ENCODE data around the gene FLOT2.
"Not testable (repeated sequence)": the region's sequence is repeated elsewhere in the genome, so short reads cannot be mapped to it uniquely, and the experiment has no call there.

FLOT2 gene

DNA sequence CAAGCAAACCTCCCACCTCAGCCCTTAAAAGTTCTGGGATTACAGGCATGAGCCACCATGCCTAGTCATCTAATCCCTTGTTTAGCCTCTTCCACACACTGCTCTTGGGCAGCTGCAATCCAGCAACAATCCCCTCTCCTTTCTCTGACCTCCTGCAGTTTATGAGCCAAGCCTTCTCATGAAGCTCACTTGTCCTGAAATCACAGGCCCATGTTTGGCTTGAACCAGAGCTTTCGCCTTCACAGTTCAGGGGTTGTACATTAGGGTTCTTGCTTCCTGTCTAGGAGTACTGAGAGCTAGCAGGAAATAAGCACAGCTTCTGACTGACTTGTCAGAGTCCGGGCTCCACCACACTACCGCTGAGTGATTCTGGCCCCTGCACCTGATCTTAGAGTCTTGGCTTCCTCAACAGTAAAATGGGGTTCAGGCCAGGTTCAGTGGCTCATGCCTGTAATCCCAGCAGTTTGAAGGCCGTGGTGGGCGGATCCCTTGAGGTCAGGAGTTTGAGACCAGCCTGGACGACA lies 26.4 kb downstream of the FLOT2 start:
- no peak for DNase-seq

DNA sequence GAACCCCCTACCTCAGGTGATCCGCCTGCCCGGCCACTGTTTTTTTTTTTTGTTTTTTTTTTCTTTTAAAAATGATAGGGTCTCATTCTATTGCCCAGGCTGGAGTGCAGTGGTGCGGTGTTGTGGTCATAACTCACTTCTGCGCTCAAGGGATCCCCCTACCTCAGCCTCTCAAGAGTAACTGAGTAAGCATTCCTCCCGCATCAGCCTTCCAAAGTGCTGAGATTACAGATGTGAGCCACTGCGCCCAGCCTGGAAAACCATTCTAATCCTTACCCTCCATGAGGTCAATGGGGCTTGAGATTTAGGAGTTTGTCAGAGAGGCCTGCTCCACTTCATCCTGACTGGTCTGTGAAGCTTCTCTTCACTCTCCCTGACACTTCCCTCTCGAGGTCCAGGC lies 30.3 kb downstream of the FLOT2 start:
- peak; percentile 89 to 91 for DNase-seq

- no peak for DNase-seq
Observed at GRCh38 chr17:28865946-28866752, 31.4 kb downstream of the FLOT2 start.

DNA sequence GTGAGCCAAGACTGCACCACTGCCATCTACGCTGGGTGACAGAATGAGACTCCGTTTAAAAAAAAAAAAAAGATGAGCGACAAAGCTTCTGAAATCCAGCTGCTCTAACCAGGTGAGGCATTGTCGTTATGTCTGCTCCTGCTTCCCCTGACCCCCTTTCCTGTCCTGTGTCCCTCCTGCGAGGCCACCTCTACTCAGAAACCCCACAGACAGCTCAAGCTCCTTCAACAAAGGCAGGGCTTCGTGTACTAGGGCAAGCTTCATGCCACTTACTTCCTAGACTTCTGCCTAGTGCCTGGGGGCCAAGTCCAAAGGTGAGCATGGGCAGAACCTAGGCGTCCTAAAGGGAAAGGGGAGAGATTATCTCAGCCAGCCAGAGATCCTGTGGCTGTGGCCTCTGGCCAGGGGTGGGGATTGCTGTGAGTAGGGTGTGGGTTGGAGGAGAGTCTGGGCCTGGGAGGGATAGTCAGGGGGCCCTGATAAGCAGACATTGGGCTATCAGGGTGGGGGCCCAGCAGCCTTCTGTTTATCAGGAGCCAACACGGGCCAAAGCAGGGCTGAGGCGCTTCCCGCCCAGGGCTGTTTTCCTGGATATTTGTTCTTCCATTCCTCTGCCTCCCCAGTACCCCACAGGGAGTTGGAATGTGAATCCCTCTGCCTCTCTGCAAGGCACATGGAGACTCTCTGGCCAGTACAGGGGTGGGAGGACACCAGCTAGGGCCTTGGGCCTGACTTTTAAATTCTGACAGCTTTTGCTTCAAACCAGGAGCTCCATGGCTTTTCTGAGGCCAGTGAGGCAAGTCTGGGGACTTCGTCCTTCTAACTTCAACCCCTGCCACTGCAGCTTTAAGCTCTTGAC lies 32.3 kb downstream of the FLOT2 start:
- no peak for DNase-seq

GRCh38 chr17:28863953-28864352 lies 33.6 kb downstream of the FLOT2 start:
- no peak for DNase-seq

DNA sequence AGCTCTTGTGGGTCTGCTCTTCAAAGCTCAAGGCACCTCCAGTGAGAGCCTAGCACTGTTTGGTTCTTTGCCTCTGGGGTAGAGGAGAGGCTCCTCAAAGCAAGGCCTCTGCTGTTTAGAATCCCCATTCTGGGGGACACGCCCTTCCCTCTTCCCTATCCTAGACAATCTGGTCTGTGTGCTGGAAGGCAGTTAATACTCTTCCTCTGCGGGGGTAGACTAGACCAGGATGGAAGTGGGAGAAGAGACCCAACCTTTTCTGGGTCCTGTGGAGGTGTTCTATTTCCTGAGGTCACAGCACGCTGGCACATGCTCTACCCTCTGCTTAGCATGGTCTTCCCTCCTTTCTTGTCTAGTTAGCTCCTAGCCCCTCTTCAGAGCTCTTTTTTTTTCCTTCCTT lies 35.0 kb downstream of the FLOT2 start:
- DNase-seq = no peak

- no peak for DNase-seq
Observed at GRCh38 chr17:28861393-28862203, 35.9 kb downstream of the FLOT2 start.

DNA sequence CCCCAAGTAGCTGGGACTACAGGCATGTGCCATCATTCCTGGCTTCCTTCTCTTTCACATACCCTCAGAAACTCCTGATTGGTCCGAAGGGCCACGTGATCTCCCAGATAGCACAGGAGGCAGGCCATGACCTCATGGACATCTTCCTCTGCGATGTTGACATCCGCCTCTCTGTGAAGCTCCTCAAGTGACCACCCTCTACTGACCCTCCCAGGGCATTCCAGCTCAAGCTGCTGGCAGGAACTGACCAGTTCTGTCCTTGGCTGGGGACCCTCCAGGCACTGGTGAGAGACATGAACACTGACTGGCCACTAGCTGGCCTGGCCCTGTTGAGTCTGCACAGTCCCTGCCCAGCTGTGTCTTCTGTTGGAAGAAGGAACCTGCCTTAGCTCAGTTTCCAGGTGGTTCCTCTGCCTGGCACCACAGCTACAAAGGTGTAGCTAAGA lies 37.1 kb downstream of the FLOT2 start:
- DNase-seq = no peak

DNA sequence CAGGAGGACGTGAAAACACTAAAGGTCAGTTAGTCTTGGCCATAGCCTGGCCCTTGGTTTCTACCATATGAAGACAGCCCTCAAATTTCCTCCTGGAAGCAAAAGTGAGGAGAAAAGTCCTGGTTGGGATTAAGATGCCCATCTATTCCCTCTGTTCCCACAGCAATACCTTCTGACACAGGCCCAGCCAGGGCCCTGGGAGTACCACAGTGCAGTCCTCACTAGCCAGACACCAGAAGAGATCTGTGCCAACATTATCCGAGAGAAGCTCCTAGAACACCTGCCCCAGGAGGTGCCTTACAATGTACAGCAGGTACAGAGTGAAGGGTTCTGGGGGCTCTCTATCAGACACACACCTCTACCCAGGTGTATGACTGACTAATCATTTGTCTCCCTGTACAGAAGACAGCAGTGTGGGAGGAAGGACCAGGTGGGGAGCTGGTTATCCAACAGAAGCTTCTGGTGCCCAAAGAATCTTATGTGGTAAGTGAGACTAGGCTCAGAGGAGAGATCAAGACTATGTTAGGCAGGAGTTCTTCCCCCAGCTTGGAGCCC lies 38.7 kb downstream of the FLOT2 start:
- DNase-seq = no peak

- no peak for DNase-seq
Observed at GRCh38 chr17:28857905-28858800, 39.4 kb downstream of the FLOT2 start.

DNA sequence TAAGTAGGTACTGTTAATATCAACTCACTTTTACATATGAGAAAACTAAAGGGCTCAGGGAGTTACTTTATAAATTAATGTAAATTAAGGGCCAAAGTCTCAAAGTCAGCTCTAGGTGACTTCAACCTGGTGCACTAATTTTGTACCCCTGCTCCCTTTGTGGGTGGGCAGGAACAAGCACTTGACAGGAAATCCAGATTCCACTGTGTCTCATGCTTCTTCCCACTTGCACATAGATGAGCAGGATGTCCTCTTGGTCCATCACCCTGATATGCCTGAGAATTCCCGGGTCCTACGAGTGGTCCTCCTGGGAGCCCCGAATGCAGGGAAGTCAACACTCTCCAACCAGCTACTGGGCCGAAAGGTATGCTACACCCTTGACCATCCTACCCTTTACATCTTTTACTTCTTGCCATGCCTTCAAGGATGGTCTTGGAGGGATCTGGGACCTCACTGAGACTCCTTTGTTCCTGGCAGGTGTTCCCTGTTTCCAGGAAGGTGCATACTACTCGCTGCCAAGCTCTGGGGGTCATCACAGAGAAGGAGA lies 41.4 kb downstream of the FLOT2 start:
- DNase-seq = no peak

DNA sequence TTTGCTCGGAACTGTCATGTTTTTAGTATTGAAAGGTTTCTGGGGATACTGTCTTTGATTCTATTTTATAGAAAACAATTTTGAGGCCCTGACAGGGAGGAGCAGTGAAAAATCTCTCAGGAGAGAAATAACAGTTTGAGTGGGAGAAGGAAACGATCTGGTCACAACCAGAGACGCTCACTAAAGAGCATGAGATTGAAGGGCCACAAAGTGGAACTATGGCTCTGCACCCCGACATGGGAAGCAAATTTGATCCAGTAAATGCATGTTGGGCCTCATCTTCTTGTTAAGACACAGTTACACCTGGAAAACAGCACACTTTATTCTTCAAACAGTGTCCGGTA lies 42.2 kb downstream of the FLOT2 start:
- DNase-seq = no peak

DNA sequence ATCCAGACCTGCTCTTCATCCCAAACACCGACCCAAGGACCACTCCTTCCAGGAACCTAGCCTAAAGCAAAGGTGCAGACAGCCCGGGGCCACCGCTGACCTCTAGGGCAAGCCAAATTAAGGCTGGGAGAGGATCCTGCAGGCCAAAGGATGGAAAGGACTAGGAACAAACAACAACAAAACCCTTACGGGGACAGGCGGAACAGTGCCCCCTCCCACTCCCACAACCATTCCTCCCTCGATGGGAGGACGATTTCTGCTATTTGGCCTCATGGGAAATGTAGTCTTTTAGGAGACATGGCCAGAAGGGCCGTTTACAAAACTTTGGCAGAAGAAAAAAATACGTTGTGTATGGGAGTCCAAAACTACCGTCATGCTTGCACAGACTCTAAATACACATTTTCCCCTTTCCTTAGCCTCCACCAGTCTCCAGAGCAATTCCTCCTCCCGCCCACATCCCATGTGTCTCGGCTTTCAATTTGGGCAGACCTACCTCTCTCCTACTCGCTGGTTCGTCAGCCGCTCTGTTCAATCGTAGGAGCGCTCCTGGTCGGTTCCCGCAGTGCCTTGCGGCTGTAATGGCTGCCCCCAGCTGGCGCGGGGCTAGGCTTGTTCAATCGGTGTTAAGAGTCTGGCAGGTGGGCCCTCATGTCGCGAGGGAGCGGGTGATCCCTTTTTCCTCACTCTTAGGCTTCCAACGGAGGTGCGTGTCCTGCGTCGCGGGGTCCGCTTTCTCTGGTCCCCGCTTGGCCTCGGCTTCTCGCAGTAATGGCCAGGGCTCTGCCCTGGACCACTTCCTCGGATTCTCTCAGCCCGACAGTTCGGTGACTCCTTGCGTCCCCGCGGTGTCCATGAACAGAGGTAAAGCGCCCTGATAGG lies 42.8 kb downstream of the FLOT2 start, which contains the start of gene ERAL1:
ERAL1 (plus strand) TSS at position 560 of the 879 bp plus-strand sequence; CDS start at position 579, 19 bp downstream.
- peak; percentile 92 to 94 for DNase-seq

DNA sequence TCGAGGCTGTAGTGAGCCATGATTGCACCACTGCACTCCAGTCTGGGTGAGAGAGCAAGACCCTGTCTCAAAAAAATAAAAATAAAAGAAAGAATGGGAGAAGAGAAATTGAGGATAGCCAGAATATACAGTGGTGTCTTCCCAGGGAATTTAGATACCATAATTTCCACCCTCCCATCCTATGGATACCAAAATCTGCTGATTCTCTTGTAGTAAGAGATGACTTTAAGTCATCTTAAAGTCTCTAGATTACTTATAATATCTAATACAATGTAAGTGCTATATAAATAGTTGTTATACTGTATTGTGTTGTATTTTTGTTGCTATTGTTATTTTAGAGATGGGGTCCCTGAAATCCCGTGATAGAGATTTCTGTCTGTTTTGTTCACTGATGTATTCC lies 44.2 kb downstream of the FLOT2 start:
- DNase-seq = no peak

- DNase-seq = peak in 1 of 2 experiments; percentile 51
Observed at GRCh38 chr17:28849281-28849680, 48.3 kb downstream of the FLOT2 start.

DNA sequence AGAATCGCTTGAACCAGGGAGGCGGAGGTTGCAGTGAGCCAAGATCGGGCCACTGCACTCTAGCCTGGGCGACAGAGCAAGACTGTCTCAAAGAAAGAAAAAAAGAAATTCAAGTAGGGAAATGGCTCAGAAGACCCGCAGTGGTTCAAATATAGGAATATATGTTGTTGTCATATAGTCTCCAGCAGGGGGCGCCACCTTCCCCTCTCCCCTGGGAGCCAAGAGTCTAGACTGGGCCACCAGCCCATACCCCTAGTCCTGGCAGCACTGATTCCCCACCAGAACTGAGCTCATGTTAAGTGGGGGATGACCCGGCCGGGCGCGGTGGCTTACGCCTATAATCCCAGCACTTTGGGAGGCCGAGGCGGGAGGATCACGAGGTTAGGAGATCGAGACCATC lies 48.9 kb downstream of the FLOT2 start:
- peak; percentile 26 to 38 for DNase-seq

DNA sequence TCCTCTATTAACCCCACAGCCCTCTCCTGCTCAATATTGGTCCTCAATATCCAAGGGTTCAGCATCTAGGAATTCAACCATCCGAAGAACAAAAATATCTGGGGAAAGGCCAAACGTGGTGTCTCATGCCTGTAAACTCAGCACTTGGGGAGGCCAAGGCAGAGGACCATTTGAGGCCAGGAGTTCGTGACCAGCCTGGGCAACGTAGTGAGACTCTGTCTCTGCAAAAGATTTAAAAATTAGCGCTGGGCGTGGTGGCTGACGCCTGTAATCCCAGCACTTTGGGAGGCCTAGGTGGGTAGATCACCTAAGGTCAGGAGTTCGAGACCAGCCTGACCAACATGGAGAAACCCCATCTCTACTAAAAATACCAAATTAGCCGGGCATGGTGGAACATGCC lies 50.8 kb downstream of the FLOT2 start:
- DNase-seq = not testable (repeated sequence)

DNA sequence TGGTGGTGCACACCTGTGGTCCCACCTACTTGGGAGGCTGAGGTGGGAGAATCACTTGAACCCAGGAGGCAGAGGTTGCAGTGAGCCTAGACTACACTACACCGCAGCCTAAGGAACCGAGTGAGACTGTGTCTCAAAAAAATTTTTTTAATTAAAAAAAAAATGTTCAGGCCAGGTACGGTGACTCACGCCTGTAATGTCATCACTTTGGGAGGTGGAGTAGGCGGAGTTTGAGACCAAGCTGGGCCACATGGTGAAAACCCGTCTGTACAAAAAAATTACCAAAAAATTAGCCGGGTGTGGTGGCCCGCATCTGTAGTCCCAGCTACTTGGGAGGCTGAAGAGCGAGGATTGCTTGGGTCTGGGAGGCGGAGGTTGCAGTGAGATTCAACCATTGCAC lies 51.3 kb downstream of the FLOT2 start:
- DNase-seq = no peak

GRCh38 chr17:28843816-28844148 lies 53.8 kb downstream of the FLOT2 start:
- no peak for DNase-seq

Measured in NCI-H524 (cell line).